ENCODE results near the gene TCL1B.

Gene TCL1B

GRCh38 chr14:95667249-95667693, 19.0 kb upstream of the TCL1B start:
- peak; percentile 53 for DNase-seq (ENCODE audit: low spot score)

- DNase-seq (ENCODE audit: low spot score): no peak
Measured at GRCh38 chr14:95668235-95668772, 17.9 kb upstream of the TCL1B start.

GRCh38 chr14:95674613-95675012, 11.6 kb upstream of the TCL1B start:
- DNase-seq (ENCODE audit: low spot score): no peak

- DNase-seq (ENCODE audit: low spot score): no peak
Measured at GRCh38 chr14:95675486-95675885, 10.7 kb upstream of the TCL1B start.

GRCh38 chr14:95677179-95677835, 8.9 kb upstream of the TCL1B start:
- no peak for DNase-seq (ENCODE audit: low spot score)

GRCh38 chr14:95679148-95679815, 6.9 kb upstream of the TCL1B start:
- DNase-seq (ENCODE audit: low spot score): no peak

GRCh38 chr14:95679998-95680735, 6.1 kb upstream of the TCL1B start:
- DNase-seq (ENCODE audit: low spot score): peak; percentile 33

GRCh38 chr14:95681153-95681552, 5.1 kb upstream of the TCL1B start:
- no peak for DNase-seq (ENCODE audit: low spot score)

GRCh38 chr14:95683793-95684192, 2.4 kb upstream of the TCL1B start:
- DNase-seq (ENCODE audit: low spot score): peak; percentile 66

GRCh38 chr14:95686935-95687334, 709 bp downstream of the TCL1B start:
- DNase-seq (ENCODE audit: low spot score): no peak

- no peak for DNase-seq (ENCODE audit: low spot score)
Measured at GRCh38 chr14:95689441-95689840, 3.2 kb downstream of the TCL1B start.

- DNase-seq (ENCODE audit: low spot score): no peak
Measured at GRCh38 chr14:95690815-95691214, 4.6 kb downstream of the TCL1B start.

GRCh38 chr14:95691591-95691990, 5.4 kb downstream of the TCL1B start:
- DNase-seq (ENCODE audit: low spot score): no peak

- no peak for DNase-seq (ENCODE audit: low spot score)
Measured at GRCh38 chr14:95692109-95692508, 5.9 kb downstream of the TCL1B start.

- DNase-seq (ENCODE audit: low spot score): no peak
Measured at GRCh38 chr14:95695051-95695450, 8.8 kb downstream of the TCL1B start.

- no peak for DNase-seq (ENCODE audit: low spot score)
Measured at GRCh38 chr14:95695913-95696312, 9.7 kb downstream of the TCL1B start.

- DNase-seq (ENCODE audit: low spot score): no peak
Measured at GRCh38 chr14:95696741-95697140, 10.5 kb downstream of the TCL1B start.

- no peak for DNase-seq (ENCODE audit: low spot score)
Measured at GRCh38 chr14:95697764-95698163, 11.5 kb downstream of the TCL1B start.

- no peak for DNase-seq (ENCODE audit: low spot score)
Measured at GRCh38 chr14:95698287-95698686, 12.1 kb downstream of the TCL1B start.

GRCh38 chr14:95699412-95699811, 13.2 kb downstream of the TCL1B start:
- DNase-seq (ENCODE audit: low spot score): no peak

GRCh38 chr14:95700221-95700976, 14.2 kb downstream of the TCL1B start:
- DNase-seq (ENCODE audit: low spot score): no peak

- no peak for DNase-seq (ENCODE audit: low spot score)
Measured at GRCh38 chr14:95701846-95702221, 15.6 kb downstream of the TCL1B start.
